GM12878 (cell line): Measurements from ENCODE around the gene LARGE1. TPM values are rescaled to one million over a fixed set of nuclear protein-coding genes. Genes with fewer than 3 reads are reported as not detected.

Source experiments
- ATAC-seq: fragments of 200-7000 bp; cut with Tn5 transposase; 3 replicates; pipeline ENCODE4 v1.9.1; 2020; ENCODE audit warnings: mild to moderate bottlenecking, moderate library complexity
- BruUV-seq: library from RNA; stranded (reverse); fragments of 400-500 nt; replicated peaks from 2 replicates; lab custom pipeline; 2021; lab: Mats Ljungman, UMichigan
- CTCF ChIA-PET: fragments of 300-600 bp; sonication (Branson Sonifier 250); formaldehyde crosslinking; extraction: SDS; loops from one replicate; lab custom pipeline; 2021; ENCODE audit warnings: inconsistent platforms; lab: Yijun Ruan, JAX
- POLR2A ChIA-PET: fragments of 350-600 bp; formaldehyde crosslinking; extraction: SDS; loops from one replicate; lab custom pipeline; 2021; ENCODE audit warnings: inconsistent platforms; lab: Charles Lee
- RAD21 ChIA-PET: fragments of 300-600 bp; sonication (Branson Sonifier 250); formaldehyde crosslinking; loops from one replicate; lab custom pipeline; 2023; ENCODE audit warnings: antibody characterized with exemption; ENCODE audit not compliant: unreplicated experiment; lab: Charles Lee
- SMC1A ChIA-PET: fragments of 300-600 bp; sonication (Branson Sonifier 250); formaldehyde crosslinking; loops from one replicate; lab custom pipeline; 2023; ENCODE audit not compliant: unreplicated experiment, uncharacterized antibody; lab: Charles Lee
- DNase-seq: peaks from one replicate; pipeline ENCODE4 v3.0.0-alpha.2; 2011; ENCODE audit warnings: low read depth, low spot score
- FAIRE-seq: peaks from 3 replicates; lab custom pipeline; 2011; peaks lifted over from hg19 to GRCh38; lab: Jason Lieb, UNC
- H2AFZ ChIP-seq: 2 replicates; pipeline ENCODE4 v1.6.0; 2011; ENCODE audit warnings: low read depth, low read length, control low read depth; ENCODE audit not compliant: control insufficient read depth
- H3K27ac ChIP-seq: 2 replicates; pipeline ENCODE4 v1.5.1; 2011; ENCODE audit warnings: control low read depth; ENCODE audit not compliant: control insufficient read depth, insufficient read depth
- H3K27me3 ChIP-seq, 2 experiments: replicated peaks in 1 of 2; 2 replicates each; pipeline versions ENCODE4 v1.6.0 to v1.6.1; 2011; ENCODE audit warnings: low read length in 1 of 2; ENCODE audit not compliant: control insufficient read depth in 2 of 2, insufficient read depth in 2 of 2
- H3K36me3 ChIP-seq, 2 experiments: 2 replicates each; pipeline ENCODE4 v1.5.1; 2011; ENCODE audit warnings: low read length in 1 of 2; ENCODE audit not compliant: control insufficient read depth in 2 of 2, insufficient read depth in 2 of 2
- H3K4me1 ChIP-seq: 2 replicates; pipeline ENCODE4 v1.6.1; 2011; ENCODE audit warnings: mild to moderate bottlenecking, low read length, moderate library complexity, mixed read lengths; ENCODE audit not compliant: control insufficient read depth, insufficient read depth
- H3K4me2 ChIP-seq: 2 replicates; pipeline ENCODE4 v1.6.0; 2011; ENCODE audit warnings: control low read depth; ENCODE audit not compliant: control insufficient read depth, insufficient read depth
- H3K4me3 ChIP-seq: fragments of 200-600 bp; sonication (generic); 2 replicates; pipeline ENCODE4 v1.5.1; 2016
- H3K79me2 ChIP-seq: 2 replicates; pipeline ENCODE4 v1.6.0; 2011; ENCODE audit warnings: low read length; ENCODE audit not compliant: control insufficient read depth, insufficient read depth
- H3K9ac ChIP-seq: 2 replicates; pipeline ENCODE4 v1.8.0; 2011; ENCODE audit warnings: low read length, control low read depth, mixed read lengths; ENCODE audit not compliant: control insufficient read depth, insufficient read depth
- H3K9me3 ChIP-seq: replicated peaks from 3 replicates; pipeline ENCODE4 v1.5.1; 2011; ENCODE audit warnings: mild to moderate bottlenecking, low read length; ENCODE audit not compliant: control insufficient read depth, insufficient read depth
- H4K20me1 ChIP-seq: 2 replicates; pipeline ENCODE4 v1.6.0; 2011; ENCODE audit not compliant: control insufficient read depth, insufficient read depth
- MYB ChIP-seq: fragments of 150-350 bp; IDR thresholded peaks from 2 replicates; pipeline ENCODE4 v1.6.1; 2014; ENCODE audit warnings: mild to moderate bottlenecking, low read depth, low read length, borderline replicate concordance
- POU2F2 ChIP-seq: IDR thresholded peaks from 3 replicates; pipeline ENCODE4 v1.6.1; 2011; ENCODE audit warnings: low read depth, mild to moderate bottlenecking, low read length, borderline replicate concordance
- SREBF1 ChIP-seq: IDR thresholded peaks from 2 replicates; pipeline ENCODE4 v1.6.1; 2012; ENCODE audit warnings: mild to moderate bottlenecking, low read length
- SUPT20H ChIP-seq: IDR thresholded peaks from 2 replicates; pipeline ENCODE4 v1.6.1; 2011; ENCODE audit warnings: low read depth, mild to moderate bottlenecking, low read length, moderate library complexity, borderline replicate concordance; ENCODE audit not compliant: control insufficient read depth
- ZNF384 ChIP-seq: IDR thresholded peaks from 2 replicates; pipeline ENCODE4 v1.6.1; 2012; ENCODE audit warnings: low read depth, mild to moderate bottlenecking, low read length, improper control_type of control experiment, borderline replicate concordance
- WGBS: methylation state at CpG from one replicate; pipeline ENCODE4 v1.1.6; 2016; ENCODE audit warnings: low lambda C conversion rate; ENCODE audit not compliant: insufficient replicate concordance, insufficient coverage; ENCODE audit errors: missing lambda C conversion rate; 5-methylcytosine and 5-hydroxymethylcytosine counted together
- in situ Hi-C: fragments of 300-500 bp; cut with MboI; formaldehyde crosslinking; loops from 9 replicates; pipeline ENCODE4 v1.14.3; 2018; ENCODE audit warnings: mixed read lengths
- intact Hi-C: fragments of 100-400 bp; cut with micrococcal nuclease; formaldehyde crosslinking; loops from one replicate; pipeline ENCODE4 v1.14.2; 2022; ENCODE audit not compliant: unreplicated experiment
- polyA plus RNA-seq, 11 experiments: library from polyadenylated mRNA; depleted of rRNA in 4 of 11; unstranded in 6 of 11; stranded (reverse) in 5 of 11; fragments of >200 nt; fragmentation: Nextera tagmentation in 4 of 11; fragmentation: Illumina TruSeq in 1 of 11; extraction: Ambion mirVana in 4 of 11; extraction: Trizol in 1 of 11; gene quantifications; 1 replicate in 1 of 11; 2 replicates in 10 of 11; pipeline versions ENCODE4 v1.2.1 to v1.2.3, GENCODE V29; 2011 to 2016; ENCODE audit warnings: inconsistent platforms in 2 of 11, missing spikeins in 2 of 11, low read depth in 1 of 11
- total RNA-seq, 4 experiments: library from RNA; depleted of rRNA in 3 of 4; stranded (reverse); fragments of >200 nt in 3 of 4; fragmentation: Illumina TruSeq in 1 of 4; extraction: Trizol in 1 of 4; gene quantifications; 2 replicates each; pipeline versions ENCODE4 v1.2.1 to v1.2.3, GENCODE V29; 2013 to 2021
- TF ChIP-seq, protein P1 (sequence below): fragments of 450-650 bp; IDR thresholded peaks from 2 replicates; pipeline ENCODE4 v1.6.1; 2017; ENCODE audit warnings: mild to moderate bottlenecking

The LARGE1 gene
- total and polyA plus RNA-seq, 10 of the 15 experiments (the other 5 are each of a cell fraction or from before 2014, with no cell fraction given): 3.2 to 41.4 (median 17.3) TPM

DNA sequence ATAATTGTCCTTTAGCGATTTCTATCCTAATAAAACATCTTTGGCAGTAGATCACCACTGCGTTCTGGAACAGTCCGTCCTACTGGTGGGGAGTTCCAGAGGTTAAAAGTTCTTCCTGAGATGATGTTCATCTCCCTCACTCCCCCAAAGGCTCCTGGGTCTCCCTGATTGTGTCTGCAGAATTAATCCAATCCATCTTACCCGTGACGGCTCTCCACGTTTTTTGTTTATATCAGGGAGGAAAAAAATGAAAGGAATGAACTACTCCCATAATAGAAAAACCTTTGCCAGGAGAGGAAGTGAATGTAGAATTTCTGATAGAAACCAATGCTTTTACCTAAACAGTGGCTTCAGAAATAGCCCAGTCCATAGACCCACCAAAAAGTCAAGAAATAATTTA is 81.6 kb downstream of the LARGE1 start:
- ChIA-PET POLR2A (no interaction called here), SMC1A (no interaction called here), CTCF (no interaction called here), RAD21 (no interaction called here)
- BruUV-seq: no TSS peak
- ATAC-seq: no peak
- 100% methylated on average over 6 of the region's 6 CpGs for WGBS
- no peak overlapping the region for H3K4me3 ChIP-seq
- no peak overlapping the region for H3K27ac ChIP-seq
- H4K20me1 ChIP-seq: no peaks in the 10 kb centered on the region
- TF ChIP-seq MYB (no peak), SUPT20H (no peak), SREBF1 (no peak), ZNF384 (no peak), POU2F2 (no peak)
- TF ChIP-seq, protein P1, sequence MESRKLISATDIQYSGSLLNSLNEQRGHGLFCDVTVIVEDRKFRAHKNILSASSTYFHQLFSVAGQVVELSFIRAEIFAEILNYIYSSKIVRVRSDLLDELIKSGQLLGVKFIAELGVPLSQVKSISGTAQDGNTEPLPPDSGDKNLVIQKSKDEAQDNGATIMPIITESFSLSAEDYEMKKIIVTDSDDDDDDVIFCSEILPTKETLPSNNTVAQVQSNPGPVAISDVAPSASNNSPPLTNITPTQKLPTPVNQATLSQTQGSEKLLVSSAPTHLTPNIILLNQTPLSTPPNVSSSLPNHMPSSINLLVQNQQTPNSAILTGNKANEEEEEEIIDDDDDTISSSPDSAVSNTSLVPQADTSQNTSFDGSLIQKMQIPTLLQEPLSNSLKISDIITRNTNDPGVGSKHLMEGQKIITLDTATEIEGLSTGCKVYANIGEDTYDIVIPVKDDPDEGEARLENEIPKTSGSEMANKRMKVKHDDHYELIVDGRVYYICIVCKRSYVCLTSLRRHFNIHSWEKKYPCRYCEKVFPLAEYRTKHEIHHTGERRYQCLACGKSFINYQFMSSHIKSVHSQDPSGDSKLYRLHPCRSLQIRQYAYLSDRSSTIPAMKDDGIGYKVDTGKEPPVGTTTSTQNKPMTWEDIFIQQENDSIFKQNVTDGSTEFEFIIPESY: no peak
- DNase-seq: no peak
- no peaks in the 10 kb centered on the region for H3K9me3 ChIP-seq
- no peaks in the 10 kb centered on the region for H3K27me3 ChIP-seq
- no peak for FAIRE-seq
- no peaks in the 10 kb centered on the region for H3K36me3 ChIP-seq
- in situ Hi-C loops (no loop called here), intact Hi-C loops (no loop called here)
- H3K4me1 ChIP-seq: peaks cover 26% of the 10 kb centered on the region
- peaks cover 20% of the 10 kb centered on the region for H3K79me2 ChIP-seq
- no peak overlapping the region for H3K9ac ChIP-seq
- H2AFZ ChIP-seq: no peak overlapping the region
- no peak overlapping the region for H3K4me2 ChIP-seq
